A673 (cell line): ENCODE data around the gene YDJC.

Source experiments
- EZH2 ChIP-seq: fragments of 200-600 bp; sonication (generic); IDR thresholded peaks from 2 replicates; pipeline ENCODE4 v1.6.1; 2017; ENCODE audit warnings: borderline replicate concordance, low read depth, mild to moderate bottlenecking, mixed read lengths, antibody characterized with exemption, low read length; ENCODE audit not compliant: poor library complexity, severe bottlenecking
- TF ChIP-seq, protein P1 (sequence below): fragments of 300-800, 200-600 bp; sonication (generic); conservative IDR thresholded peaks from 2 replicates; pipeline ENCODE4 v1.5.1; 2017; ENCODE audit warnings: low read depth, mild to moderate bottlenecking, antibody characterized with exemption, low read length, moderate library complexity, mixed read lengths

DNA sequence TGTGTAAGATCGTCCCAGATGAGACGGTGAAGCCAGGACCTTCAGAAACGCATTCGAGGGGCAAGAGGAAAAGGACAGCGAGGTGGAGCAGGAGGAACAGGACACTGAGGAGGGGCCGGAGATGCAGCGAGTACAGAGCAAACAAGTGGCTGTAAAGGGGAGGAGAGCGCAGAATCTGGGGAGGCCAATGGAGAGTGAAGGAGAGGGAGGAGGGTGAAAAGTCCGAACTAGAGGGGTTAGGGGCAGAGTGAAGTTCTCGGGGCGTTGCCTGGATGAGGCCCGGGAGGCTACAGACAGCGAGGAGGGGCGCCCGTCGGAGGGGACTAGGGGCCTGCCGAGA, 27.2 kb upstream of the YDJC start:
- TF ChIP-seq, protein P1, sequence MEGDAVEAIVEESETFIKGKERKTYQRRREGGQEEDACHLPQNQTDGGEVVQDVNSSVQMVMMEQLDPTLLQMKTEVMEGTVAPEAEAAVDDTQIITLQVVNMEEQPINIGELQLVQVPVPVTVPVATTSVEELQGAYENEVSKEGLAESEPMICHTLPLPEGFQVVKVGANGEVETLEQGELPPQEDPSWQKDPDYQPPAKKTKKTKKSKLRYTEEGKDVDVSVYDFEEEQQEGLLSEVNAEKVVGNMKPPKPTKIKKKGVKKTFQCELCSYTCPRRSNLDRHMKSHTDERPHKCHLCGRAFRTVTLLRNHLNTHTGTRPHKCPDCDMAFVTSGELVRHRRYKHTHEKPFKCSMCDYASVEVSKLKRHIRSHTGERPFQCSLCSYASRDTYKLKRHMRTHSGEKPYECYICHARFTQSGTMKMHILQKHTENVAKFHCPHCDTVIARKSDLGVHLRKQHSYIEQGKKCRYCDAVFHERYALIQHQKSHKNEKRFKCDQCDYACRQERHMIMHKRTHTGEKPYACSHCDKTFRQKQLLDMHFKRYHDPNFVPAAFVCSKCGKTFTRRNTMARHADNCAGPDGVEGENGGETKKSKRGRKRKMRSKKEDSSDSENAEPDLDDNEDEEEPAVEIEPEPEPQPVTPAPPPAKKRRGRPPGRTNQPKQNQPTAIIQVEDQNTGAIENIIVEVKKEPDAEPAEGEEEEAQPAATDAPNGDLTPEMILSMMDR: no peak
- no peak for TF ChIP-seq EZH2
